WI38 (cell line): ENCODE measurements around the gene GJB6.

Experiments used
- H3K4me3 ChIP-seq: 2 replicates; pipeline ENCODE4 v1.5.1; 2011; ENCODE audit warnings: low read depth, mild to moderate bottlenecking, control low read depth, low read length
- CTCF ChIP-seq: IDR thresholded peaks from 2 replicates; pipeline ENCODE4 v1.5.1; 2012; ENCODE audit warnings: low read depth, mild to moderate bottlenecking, control low read depth, low read length

GJB6 gene

GRCh38 chr13:20192158-20192835 lies 39.8 kb downstream of the GJB6 start:
- no peak for TF ChIP-seq CTCF
- peak overlapping the region; percentile 38 for H3K4me3 ChIP-seq

- no peak for TF ChIP-seq CTCF
- peak overlapping the region; percentile 38 for H3K4me3 ChIP-seq
Measured at GRCh38 chr13:20191311-20192157, 40.6 kb downstream of the GJB6 start.

- no peak for TF ChIP-seq CTCF
Measured at GRCh38 chr13:20190481-20191310, 41.4 kb downstream of the GJB6 start.

GRCh38 chr13:20190076-20190475 lies 42.0 kb downstream of the GJB6 start:
- no peak for TF ChIP-seq CTCF
- no peak overlapping the region for H3K4me3 ChIP-seq

More at GRCh38 chr13:20190481-20191310, 41.4 kb downstream of the GJB6 start:
- no peak overlapping the region for H3K4me3 ChIP-seq

GRCh38 chr13:20188667-20189553 lies 43.2 kb downstream of the GJB6 start:
- TF ChIP-seq CTCF = no peak
- no peak overlapping the region for H3K4me3 ChIP-seq

GRCh38 chr13:20186771-20187170 lies 45.3 kb downstream of the GJB6 start:
- no peak overlapping the region for H3K4me3 ChIP-seq
- no peak for TF ChIP-seq CTCF
